Measurements from ENCODE around the gene TRDN.

The TRDN gene

DNA sequence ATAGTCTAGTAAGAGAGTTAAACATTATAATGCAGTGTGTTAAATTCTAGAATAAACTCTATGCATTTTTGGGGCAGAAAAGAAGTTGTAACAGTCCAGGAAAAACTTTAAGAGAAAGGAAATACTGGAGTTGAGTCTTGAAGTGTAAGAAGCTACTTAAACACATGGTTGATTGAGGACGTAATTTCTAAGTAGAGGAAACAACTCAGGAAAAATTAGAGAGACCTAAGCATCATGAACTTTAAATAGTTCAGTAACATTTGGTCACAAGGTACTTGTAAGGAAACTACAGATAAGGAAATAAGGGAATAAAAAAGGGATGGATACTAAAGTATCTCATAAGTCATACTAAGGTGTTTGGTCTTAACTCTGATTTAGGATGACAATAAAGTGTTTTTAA, 4.7 kb upstream of the TRDN start:
- ChIA-PET POLR2A (no interaction called here), CTCF (interaction anchor here (0.7 kb wide), 2 partner anchors 11 to 423 kb away, joined by 3 to 5 read pairs; no protein-coding TSS in a partner anchor)
- H3K36me3 ChIP-seq (ENCODE audit: control insufficient read depth in 2 of 2, insufficient read depth in 1 of 2, low read length in 2 of 2), result no peaks in the 10 kb centered on the region
- no peaks in the 10 kb centered on the region for H3K4me1 ChIP-seq (ENCODE audit: control insufficient read depth, insufficient read depth, low read length)
- no peak overlapping the region for H3K27ac ChIP-seq (ENCODE audit: extremely low read depth, low read depth, low read length)
- TF ChIP-seq, protein P1, sequence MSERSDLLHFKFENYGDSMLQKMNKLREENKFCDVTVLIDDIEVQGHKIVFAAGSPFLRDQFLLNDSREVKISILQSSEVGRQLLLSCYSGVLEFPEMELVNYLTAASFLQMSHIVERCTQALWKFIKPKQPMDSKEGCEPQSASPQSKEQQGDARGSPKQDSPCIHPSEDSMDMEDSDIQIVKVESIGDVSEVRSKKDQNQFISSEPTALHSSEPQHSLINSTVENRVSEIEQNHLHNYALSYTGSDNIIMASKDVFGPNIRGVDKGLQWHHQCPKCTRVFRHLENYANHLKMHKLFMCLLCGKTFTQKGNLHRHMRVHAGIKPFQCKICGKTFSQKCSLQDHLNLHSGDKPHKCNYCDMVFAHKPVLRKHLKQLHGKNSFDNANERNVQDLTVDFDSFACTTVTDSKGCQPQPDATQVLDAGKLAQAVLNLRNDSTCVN (tag by site-specific recombination; optimal IDR thresholded peaks at IDR 0.05), result no peak
- TF ChIP-seq ZNF146 (tag by site-specific recombination; IDR thresholded peaks at IDR 0.05), result no peak
- TF ChIP-seq, protein P2, sequence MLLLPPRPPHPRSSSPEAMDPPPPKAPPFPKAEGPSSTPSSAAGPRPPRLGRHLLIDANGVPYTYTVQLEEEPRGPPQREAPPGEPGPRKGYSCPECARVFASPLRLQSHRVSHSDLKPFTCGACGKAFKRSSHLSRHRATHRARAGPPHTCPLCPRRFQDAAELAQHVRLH (tag by site-specific recombination; IDR thresholded peaks at IDR 0.05), result no peak
- no peaks in the 10 kb centered on the region for H3K9me3 ChIP-seq (ENCODE audit: control insufficient read depth, insufficient read depth, low read depth, low read length)
- H3K4me3 ChIP-seq (ENCODE audit: low read depth, low read length), result no peak overlapping the region

DNA sequence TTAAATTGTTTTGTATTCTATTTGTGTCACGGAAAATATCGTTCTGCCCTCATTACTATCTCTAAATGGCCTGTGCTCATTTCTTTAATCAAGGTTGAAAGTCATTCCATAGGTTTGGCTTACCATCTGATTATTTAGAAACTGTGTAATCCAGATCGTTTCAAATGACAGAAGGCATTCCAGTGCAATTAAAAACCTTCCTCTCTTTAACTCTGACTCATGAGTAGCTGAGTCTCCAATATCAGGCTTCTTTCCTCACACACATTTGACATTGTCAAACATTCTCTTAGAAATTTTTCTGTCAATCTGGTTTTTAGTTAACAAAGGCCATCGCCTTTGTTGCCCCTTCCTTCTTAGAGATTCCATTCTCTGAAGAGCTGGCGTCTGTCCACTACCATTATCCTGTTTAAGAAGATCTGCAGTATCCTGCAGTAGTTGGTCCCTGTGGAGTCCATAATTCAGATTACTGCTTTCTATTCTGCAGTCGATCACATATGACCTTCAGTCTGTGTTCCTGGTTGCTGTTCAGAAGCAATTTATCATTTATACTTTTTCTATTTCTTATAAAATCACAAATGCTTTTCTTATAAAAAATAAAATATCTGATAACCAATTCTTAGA, 3.9 kb upstream of the TRDN start:
- no peaks in the 10 kb centered on the region for H3K36me3 ChIP-seq (ENCODE audit: control insufficient read depth in 2 of 2, insufficient read depth in 1 of 2, low read length in 2 of 2)
- ChIA-PET POLR2A (no interaction called here), CTCF (interaction anchor here (0.7 kb wide), 1 partner anchor 422 kb away, joined by 3 read pairs; no protein-coding TSS in a partner anchor)
- H3K4me1 ChIP-seq (ENCODE audit: control insufficient read depth, insufficient read depth, low read length), result no peaks in the 10 kb centered on the region
- no peak for TF ChIP-seq ZBTB1 (tag by site-specific recombination; IDR thresholded peaks at IDR 0.05)
- no peak for TF ChIP-seq ZNF266 (tag by site-specific recombination; IDR thresholded peaks at IDR 0.05; ENCODE audit: low read depth)
- TF ChIP-seq ZNF561 (tag by site-specific recombination; IDR thresholded peaks at IDR 0.05; ENCODE audit: borderline replicate concordance), result no peak
- no peaks in the 10 kb centered on the region for H3K9me3 ChIP-seq (ENCODE audit: control insufficient read depth, insufficient read depth, low read depth, low read length)
- H3K27ac ChIP-seq (ENCODE audit: extremely low read depth, low read depth, low read length), result no peak overlapping the region
- H3K4me3 ChIP-seq (ENCODE audit: low read depth, low read length), result no peak overlapping the region

DNA sequence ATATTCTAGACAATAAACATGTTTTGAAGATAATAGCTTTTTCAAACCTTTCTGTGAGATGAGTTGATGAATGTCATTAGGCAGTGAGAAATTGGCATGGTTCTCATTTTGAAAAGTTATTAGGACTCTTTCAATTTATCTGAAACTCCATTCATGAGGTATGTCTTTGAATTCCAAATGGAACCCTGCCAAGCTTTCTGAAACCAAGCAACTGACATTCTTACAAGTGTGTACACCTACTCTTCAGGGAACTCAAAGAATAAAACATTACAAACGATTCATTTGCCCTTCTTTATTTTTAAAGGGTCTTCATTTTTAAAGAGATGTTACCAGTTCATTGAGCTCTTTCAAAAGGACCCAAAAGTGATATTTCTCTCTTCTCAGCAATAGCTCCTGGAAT, 2.1 kb upstream of the TRDN start:
- ChIA-PET POLR2A (no interaction called here), CTCF (interaction anchor here (0.6 to 1.0 kb wide), 3 partner anchors 10 to 908 kb away, joined by 4 to 5 read pairs (median 4); no protein-coding TSS in a partner anchor)
- H3K27ac ChIP-seq (ENCODE audit: extremely low read depth, low read depth, low read length), result no peak overlapping the region
- no peaks in the 10 kb centered on the region for H3K36me3 ChIP-seq (ENCODE audit: control insufficient read depth in 2 of 2, insufficient read depth in 1 of 2, low read length in 2 of 2)
- no peak overlapping the region for H3K4me3 ChIP-seq (ENCODE audit: low read depth, low read length)
- no peaks in the 10 kb centered on the region for H3K9me3 ChIP-seq (ENCODE audit: control insufficient read depth, insufficient read depth, low read depth, low read length)
- H3K4me1 ChIP-seq (ENCODE audit: control insufficient read depth, insufficient read depth, low read length), result no peaks in the 10 kb centered on the region
- no peak for TF ChIP-seq HOXD13 (CRISPR knock-in tag; IDR thresholded peaks at IDR 0.05; ENCODE audit: borderline replicate concordance)
- no peak for TF ChIP-seq PRDM1 (tag by site-specific recombination; IDR thresholded peaks at IDR 0.05)
- TF ChIP-seq, protein P3, sequence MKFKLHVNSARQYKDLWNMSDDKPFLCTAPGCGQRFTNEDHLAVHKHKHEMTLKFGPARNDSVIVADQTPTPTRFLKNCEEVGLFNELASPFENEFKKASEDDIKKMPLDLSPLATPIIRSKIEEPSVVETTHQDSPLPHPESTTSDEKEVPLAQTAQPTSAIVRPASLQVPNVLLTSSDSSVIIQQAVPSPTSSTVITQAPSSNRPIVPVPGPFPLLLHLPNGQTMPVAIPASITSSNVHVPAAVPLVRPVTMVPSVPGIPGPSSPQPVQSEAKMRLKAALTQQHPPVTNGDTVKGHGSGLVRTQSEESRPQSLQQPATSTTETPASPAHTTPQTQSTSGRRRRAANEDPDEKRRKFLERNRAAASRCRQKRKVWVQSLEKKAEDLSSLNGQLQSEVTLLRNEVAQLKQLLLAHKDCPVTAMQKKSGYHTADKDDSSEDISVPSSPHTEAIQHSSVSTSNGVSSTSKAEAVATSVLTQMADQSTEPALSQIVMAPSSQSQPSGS (tag by site-specific recombination; IDR thresholded peaks at IDR 0.05; ENCODE audit: low read depth), result no peak
- TF ChIP-seq, protein P4, sequence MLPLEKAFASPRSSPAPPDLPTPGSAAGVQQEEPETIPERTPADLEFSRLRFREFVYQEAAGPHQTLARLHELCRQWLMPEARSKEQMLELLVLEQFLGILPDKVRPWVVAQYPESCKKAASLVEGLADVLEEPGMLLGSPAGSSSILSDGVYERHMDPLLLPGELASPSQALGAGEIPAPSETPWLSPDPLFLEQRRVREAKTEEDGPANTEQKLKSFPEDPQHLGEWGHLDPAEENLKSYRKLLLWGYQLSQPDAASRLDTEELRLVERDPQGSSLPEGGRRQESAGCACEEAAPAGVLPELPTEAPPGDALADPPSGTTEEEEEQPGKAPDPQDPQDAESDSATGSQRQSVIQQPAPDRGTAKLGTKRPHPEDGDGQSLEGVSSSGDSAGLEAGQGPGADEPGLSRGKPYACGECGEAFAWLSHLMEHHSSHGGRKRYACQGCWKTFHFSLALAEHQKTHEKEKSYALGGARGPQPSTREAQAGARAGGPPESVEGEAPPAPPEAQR (tag by site-specific recombination; IDR thresholded peaks at IDR 0.05), result no peak
- TF ChIP-seq, protein P5, sequence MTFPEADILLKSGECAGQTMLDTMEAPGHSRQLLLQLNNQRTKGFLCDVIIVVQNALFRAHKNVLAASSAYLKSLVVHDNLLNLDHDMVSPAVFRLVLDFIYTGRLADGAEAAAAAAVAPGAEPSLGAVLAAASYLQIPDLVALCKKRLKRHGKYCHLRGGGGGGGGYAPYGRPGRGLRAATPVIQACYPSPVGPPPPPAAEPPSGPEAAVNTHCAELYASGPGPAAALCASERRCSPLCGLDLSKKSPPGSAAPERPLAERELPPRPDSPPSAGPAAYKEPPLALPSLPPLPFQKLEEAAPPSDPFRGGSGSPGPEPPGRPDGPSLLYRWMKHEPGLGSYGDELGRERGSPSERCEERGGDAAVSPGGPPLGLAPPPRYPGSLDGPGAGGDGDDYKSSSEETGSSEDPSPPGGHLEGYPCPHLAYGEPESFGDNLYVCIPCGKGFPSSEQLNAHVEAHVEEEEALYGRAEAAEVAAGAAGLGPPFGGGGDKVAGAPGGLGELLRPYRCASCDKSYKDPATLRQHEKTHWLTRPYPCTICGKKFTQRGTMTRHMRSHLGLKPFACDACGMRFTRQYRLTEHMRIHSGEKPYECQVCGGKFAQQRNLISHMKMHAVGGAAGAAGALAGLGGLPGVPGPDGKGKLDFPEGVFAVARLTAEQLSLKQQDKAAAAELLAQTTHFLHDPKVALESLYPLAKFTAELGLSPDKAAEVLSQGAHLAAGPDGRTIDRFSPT (tag by site-specific recombination; IDR thresholded peaks at IDR 0.05), result no peak
- no peak for TF ChIP-seq ZNF37A (tag by site-specific recombination; IDR thresholded peaks at IDR 0.05)
- TF ChIP-seq ZSCAN16 (tag by site-specific recombination; IDR thresholded peaks at IDR 0.05), result no peak
- no peak for TF ChIP-seq ZNF426 (tag by site-specific recombination; IDR thresholded peaks at IDR 0.05)
- TF ChIP-seq SP3 (tag by site-specific recombination; IDR thresholded peaks at IDR 0.05), result no peak
- TF ChIP-seq, protein P6, sequence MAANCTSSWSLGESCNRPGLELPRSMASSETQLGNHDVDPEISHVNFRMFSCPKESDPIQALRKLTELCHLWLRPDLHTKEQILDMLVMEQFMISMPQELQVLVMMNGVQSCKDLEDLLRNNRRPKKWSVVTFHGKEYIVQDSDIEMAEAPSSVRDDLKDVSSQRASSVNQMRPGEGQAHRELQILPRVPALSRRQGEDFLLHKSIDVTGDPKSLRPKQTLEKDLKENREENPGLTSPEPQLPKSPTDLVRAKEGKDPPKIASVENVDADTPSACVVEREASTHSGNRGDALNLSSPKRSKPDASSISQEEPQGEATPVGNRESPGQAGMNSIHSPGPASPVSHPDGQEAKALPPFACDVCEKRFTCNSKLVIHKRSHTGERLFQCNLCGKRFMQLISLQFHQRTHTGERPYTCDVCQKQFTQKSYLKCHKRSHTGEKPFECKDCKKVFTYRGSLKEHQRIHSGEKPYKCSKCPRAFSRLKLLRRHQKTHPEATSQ (tag by site-specific recombination; IDR thresholded peaks at IDR 0.05), result no peak
- TF ChIP-seq ZNF76 (tag by site-specific recombination; IDR thresholded peaks at IDR 0.05; ENCODE audit: borderline replicate concordance, low read depth), result no peak
- TF ChIP-seq, protein P7, sequence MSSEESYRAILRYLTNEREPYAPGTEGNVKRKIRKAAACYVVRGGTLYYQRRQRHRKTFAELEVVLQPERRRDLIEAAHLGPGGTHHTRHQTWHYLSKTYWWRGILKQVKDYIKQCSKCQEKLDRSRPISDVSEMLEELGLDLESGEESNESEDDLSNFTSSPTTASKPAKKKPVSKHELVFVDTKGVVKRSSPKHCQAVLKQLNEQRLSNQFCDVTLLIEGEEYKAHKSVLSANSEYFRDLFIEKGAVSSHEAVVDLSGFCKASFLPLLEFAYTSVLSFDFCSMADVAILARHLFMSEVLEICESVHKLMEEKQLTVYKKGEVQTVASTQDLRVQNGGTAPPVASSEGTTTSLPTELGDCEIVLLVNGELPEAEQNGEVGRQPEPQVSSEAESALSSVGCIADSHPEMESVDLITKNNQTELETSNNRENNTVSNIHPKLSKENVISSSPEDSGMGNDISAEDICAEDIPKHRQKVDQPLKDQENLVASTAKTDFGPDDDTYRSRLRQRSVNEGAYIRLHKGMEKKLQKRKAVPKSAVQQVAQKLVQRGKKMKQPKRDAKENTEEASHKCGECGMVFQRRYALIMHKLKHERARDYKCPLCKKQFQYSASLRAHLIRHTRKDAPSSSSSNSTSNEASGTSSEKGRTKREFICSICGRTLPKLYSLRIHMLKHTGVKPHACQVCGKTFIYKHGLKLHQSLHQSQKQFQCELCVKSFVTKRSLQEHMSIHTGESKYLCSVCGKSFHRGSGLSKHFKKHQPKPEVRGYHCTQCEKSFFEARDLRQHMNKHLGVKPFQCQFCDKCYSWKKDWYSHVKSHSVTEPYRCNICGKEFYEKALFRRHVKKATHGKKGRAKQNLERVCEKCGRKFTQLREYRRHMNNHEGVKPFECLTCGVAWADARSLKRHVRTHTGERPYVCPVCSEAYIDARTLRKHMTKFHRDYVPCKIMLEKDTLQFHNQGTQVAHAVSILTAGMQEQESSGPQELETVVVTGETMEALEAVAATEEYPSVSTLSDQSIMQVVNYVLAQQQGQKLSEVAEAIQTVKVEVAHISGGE (tag by site-specific recombination; conservative IDR thresholded peaks at IDR 0.05; ENCODE audit: low read depth), result no peak

All from HEK293 (cell line).